Right lobe of liver (tissue), 6 donors: ENCODE measurements around the gene TNIP3. TPM values are rescaled to one million over a fixed set of nuclear protein-coding genes. Genes with fewer than 3 reads are reported as not detected.
A peak's percentile ranks its signal among the peaks of the same experiment; 100 is the strongest.
"Not testable (repeated sequence)": the region's sequence is repeated elsewhere in the genome, so short reads cannot be mapped to it uniquely, and the experiment has no call there.

Experiments
- ATAC-seq, 4 donors: fragments of 200-7000 bp; cut with Tn5 transposase; one replicate each; pipeline ENCODE4 v1.9.1; 2020; ENCODE audit warnings: mild to moderate bottlenecking in 4 of 4, moderate library complexity in 4 of 4
- DNase-seq, 3 donors: peaks; one replicate each; pipeline ENCODE4 v3.0.0-alpha.2; 2020
- H3K27ac ChIP-seq, 3 donors: fragments of 200-600 bp; one replicate each; pipeline ENCODE4 v1.8.0; 2022
- H3K27me3 ChIP-seq, 2 donors: fragments of 200-600 bp; one replicate each; pipeline ENCODE4 v1.8.0; 2022
- H3K36me3 ChIP-seq, 4 donors: fragments of 200-600 bp; sonication (generic) in 1 of 4; one replicate each; pipeline versions ENCODE4 v1.5.1 to v1.8.0; 2017 to 2022; ENCODE audit warnings: control low read depth in 1 of 4
- H3K4me1 ChIP-seq, 4 donors: fragments of 200-600 bp; sonication (generic) in 1 of 4; one replicate each; pipeline versions ENCODE4 v1.5.1 to v1.8.0; 2017 to 2022; ENCODE audit warnings: control low read depth in 1 of 4
- H3K4me3 ChIP-seq, 3 donors: fragments of 200-600 bp; one replicate each; pipeline ENCODE4 v1.8.0; 2022
- H3K9me3 ChIP-seq, 4 donors: fragments of 200-600 bp; sonication (generic) in 1 of 4; one replicate each; pipeline versions ENCODE4 v1.5.1 to v1.8.0; 2017 to 2022; ENCODE audit warnings: control low read depth in 1 of 4
- CTCF ChIP-seq, 4 donors: fragments of 200-600 bp in 3 of 4; fragments of 450-650 bp in 1 of 4; IDR thresholded peaks; one replicate each; pipeline versions ENCODE4 v1.5.1 to v1.8.0; 2016 to 2022; ENCODE audit warnings: antibody characterized with exemption in 4 of 4, mild to moderate bottlenecking in 2 of 4
- POLR2A ChIP-seq: fragments of 450-650 bp; IDR thresholded peaks from one replicate; pipeline ENCODE4 v1.6.1; 2017; ENCODE audit warnings: antibody characterized with exemption, mild to moderate bottlenecking
- WGBS: methylation state at CpG from one replicate; pipeline ENCODE4 v1.1.6; 2018; ENCODE audit warnings: low coverage, low lambda C conversion rate; ENCODE audit not compliant: insufficient coverage; ENCODE audit errors: missing lambda C conversion rate; 5-methylcytosine and 5-hydroxymethylcytosine counted together
- intact Hi-C, 2 donors: fragments of 100-400 bp; cut with DNase I; formaldehyde crosslinking; loops; one replicate each; pipeline versions ENCODE4 v1.11.2 to v1.14.1; 2022
- long read RNA-seq: library from polyadenylated mRNA; unstranded; transcript quantifications from one replicate; pipeline ENCODE4 v2.0.0, GENCODE V29; 2019
- total RNA-seq, 6 experiments: library from RNA; depleted of rRNA in 2 of 6; stranded (reverse); fragments of >200 nt in 2 of 6; fragmentation: NEBNext Ultra II Directional in 3 of 6; extraction: Animal tissue kit (Norgen Biotek cat#: 25700) in 3 of 6; gene quantifications; one replicate each; pipeline versions ENCODE4 v1.1.0 to v1.2.4, GENCODE V29; 2016 to 2023
- donor health status: DM: no; HTN: yes; CAD: no.
- donor health status: DM: no; HTN: no; CAD: no.
- donor health status: DM: no; HTN: no; CAD: no.
- donor health status: DM: no; HTN: yes; CAD: no.
- donor health status: DM: no; HTN: yes; CAD: no.

TNIP3 gene
- total RNA-seq, result under 1 TPM in 1 of 6 experiments, not detected in 5; 0.06 TPM
- long read RNA-seq, result 0 reads

GRCh38 chr4:121164291-121164690 lies at the start of gene TNIP3:
TSS of gene TNIP3 (minus strand) at chr4:121164321. CDS start at chr4:121164125, 196 bp downstream.
- no peaks in the 10 kb centered on the region for H3K27me3 ChIP-seq
- no peaks in the 10 kb centered on the region for H3K36me3 ChIP-seq
- intact Hi-C loops, result no loop called here
- no peak for DNase-seq
- H3K9me3 ChIP-seq, result no peaks in the 10 kb centered on the region
- H3K4me1 ChIP-seq, result no peaks in the 10 kb centered on the region
- TF ChIP-seq POLR2A (no peak), CTCF (IDR thresholded peaks at IDR 0.05) (no peak)
- WGBS, result 48% methylated on average over 4 of the region's 4 CpGs
- peak in 1 of 4 donors; percentile 21 for ATAC-seq
- no peak within 1 kb of the TSS for H3K27ac ChIP-seq
- H3K4me3 ChIP-seq, result no peak within 1 kb of the TSS

GRCh38 chr4:121212806-121213205 lies 48.7 kb upstream of the TNIP3 start:
- Histone ChIP-seq H3K27ac (no peak overlapping the region), H3K4me1 (no peaks in the 10 kb centered on the region), H3K27me3 (no peaks in the 10 kb centered on the region), H3K4me3 (no peak overlapping the region), H3K9me3 (no peaks in the 10 kb centered on the region), H3K36me3 (no peaks in the 10 kb centered on the region)
- TF ChIP-seq POLR2A (no peak), CTCF (IDR thresholded peaks at IDR 0.05) (no peak)
- no peak for ATAC-seq
- intact Hi-C loops, result no loop called here
- 31% methylated on average over 2 of the region's 2 CpGs for WGBS
- DNase-seq, result no peak

GRCh38 chr4:121209171-121209570 lies 45.0 kb upstream of the TNIP3 start:
- ATAC-seq, result no peak

GRCh38 chr4:121208244-121209007 lies 44.3 kb upstream of the TNIP3 start:
- TF ChIP-seq POLR2A, result no peak
- TF ChIP-seq CTCF (IDR thresholded peaks at IDR 0.05), result no peak
- no peaks in the 10 kb centered on the region for H3K36me3 ChIP-seq
- no peaks in the 10 kb centered on the region for H3K9me3 ChIP-seq
- no peak overlapping the region for H3K4me3 ChIP-seq
- WGBS, result 48% methylated on average over 4 of the region's 4 CpGs
- DNase-seq, result no peak
- no peaks in the 10 kb centered on the region for H3K27me3 ChIP-seq
- intact Hi-C loops, result no loop called here
- H3K4me1 ChIP-seq, result no peaks in the 10 kb centered on the region
- no peak overlapping the region for H3K27ac ChIP-seq
- no peak for ATAC-seq

More at GRCh38 chr4:121209171-121209570, 45.0 kb upstream of the TNIP3 start:
- TF ChIP-seq POLR2A (no peak), CTCF (IDR thresholded peaks at IDR 0.05) (no peak)
- 63% methylated on average over 1 of the region's 1 CpG for WGBS
- intact Hi-C loops, result no loop called here
- Histone ChIP-seq H3K27ac (no peak overlapping the region), H3K36me3 (no peaks in the 10 kb centered on the region), H3K9me3 (no peaks in the 10 kb centered on the region), H3K4me3 (no peak overlapping the region), H3K27me3 (no peaks in the 10 kb centered on the region), H3K4me1 (no peaks in the 10 kb centered on the region)
- DNase-seq, result no peak

DNA sequence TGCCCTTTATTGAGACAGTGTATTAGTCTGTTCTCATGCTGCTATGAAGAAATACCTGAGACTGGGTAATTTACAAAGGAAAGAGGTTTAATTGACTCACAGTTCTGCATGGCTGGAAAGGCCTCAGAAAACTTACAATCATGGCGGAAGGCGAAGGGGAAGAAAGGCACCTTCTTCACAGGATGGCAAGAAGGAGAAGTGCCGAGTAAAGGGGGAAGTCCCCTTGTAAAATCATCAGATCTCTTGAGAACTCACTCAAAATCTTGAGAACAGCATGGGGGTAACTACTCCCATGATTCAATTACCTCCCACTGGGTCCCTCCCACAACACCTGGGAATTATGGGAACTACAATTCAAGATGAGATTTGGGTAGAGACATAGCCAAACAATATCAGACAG lies 41.7 kb upstream of the TNIP3 start:
- intact Hi-C loops, H3K4me1 ChIP-seq: not testable (repeated sequence)
- 42% methylated on average over 3 of the region's 3 CpGs for WGBS

More for the DNA sequence above, 41.7 kb upstream of the TNIP3 start:
- H3K27me3 ChIP-seq, DNase-seq, H3K27ac ChIP-seq, H3K36me3 ChIP-seq, ATAC-seq, H3K4me3 ChIP-seq, H3K9me3 ChIP-seq: not testable (repeated sequence)
